Measurements from ENCODE around the gene LSMEM2.

LSMEM2 gene

GRCh38 chr3:50268276-50268675 is 10.6 kb upstream of the LSMEM2 start:
- no peak for TF ChIP-seq CTCF (IDR thresholded peaks at IDR 0.05; ENCODE audit: low read depth, low read length)
- no peak overlapping the region for H3K4me3 ChIP-seq (ENCODE audit: low read depth, low read length)

GRCh38 chr3:50268703-50269451 is 10.0 kb upstream of the LSMEM2 start, which contains the start of gene SEMA3B:
Gene SEMA3B (plus strand): TSS chr3:50269147. CDS start chr3:50269241, 94 bp downstream.
- Histone ChIP-seq H3K27me3 (ENCODE audit: insufficient read depth, low read depth, severe bottlenecking) (peaks cover 6% of the 10 kb centered on the region), H3K27ac (no peak within 1 kb of the TSS), H3K4me3 (ENCODE audit: low read depth, low read length) (no peak within 1 kb of the TSS), H3K36me3 (no peaks in the 10 kb centered on the region), H3K9me3 (ENCODE audit: severe bottlenecking) (no peaks in the 10 kb centered on the region)
- TF ChIP-seq CTCF (IDR thresholded peaks at IDR 0.05; ENCODE audit: low read depth, low read length): no peak
- no peak for DNase-seq

More at GRCh38 chr3:50268276-50268675, 10.6 kb upstream of the LSMEM2 start:
- Histone ChIP-seq H3K9me3 (ENCODE audit: severe bottlenecking) (no peaks in the 10 kb centered on the region), H3K27me3 (ENCODE audit: insufficient read depth, low read depth, severe bottlenecking) (peaks cover 4% of the 10 kb centered on the region), H3K27ac (no peak overlapping the region), H3K36me3 (no peaks in the 10 kb centered on the region)
- DNase-seq: no peak

GRCh38 chr3:50269460-50269859 is 9.4 kb upstream of the LSMEM2 start:
- H3K36me3 ChIP-seq: no peaks in the 10 kb centered on the region
- TF ChIP-seq CTCF (IDR thresholded peaks at IDR 0.05; ENCODE audit: low read depth, low read length): no peak
- no peaks in the 10 kb centered on the region for H3K9me3 ChIP-seq (ENCODE audit: severe bottlenecking)
- peaks cover 6% of the 10 kb centered on the region for H3K27me3 ChIP-seq (ENCODE audit: insufficient read depth, low read depth, severe bottlenecking)
- H3K27ac ChIP-seq: no peak overlapping the region
- DNase-seq: no peak
- H3K4me3 ChIP-seq (ENCODE audit: low read depth, low read length): no peak overlapping the region

DNA sequence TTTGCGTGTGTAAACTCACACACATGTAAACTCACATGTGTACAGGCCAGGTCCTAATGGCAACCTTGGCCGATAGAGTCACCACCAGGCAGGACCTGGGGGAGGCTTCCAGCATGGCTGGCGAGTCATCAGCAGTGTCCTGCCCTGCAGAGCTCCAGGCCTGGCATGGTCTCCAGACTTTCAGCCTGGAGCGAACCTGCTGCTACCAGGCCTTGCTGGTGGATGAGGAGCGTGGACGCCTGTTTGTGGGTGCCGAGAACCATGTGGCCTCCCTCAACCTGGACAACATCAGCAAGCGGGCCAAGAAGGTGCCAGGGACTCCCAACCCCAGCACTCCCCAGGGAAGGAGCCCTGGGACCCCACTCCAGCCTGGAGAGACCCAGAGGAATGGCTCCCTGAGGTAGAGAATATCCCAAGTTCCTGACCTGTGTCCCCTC is 8.9 kb upstream of the LSMEM2 start:
- no peak overlapping the region for H3K27ac ChIP-seq
- H3K27me3 ChIP-seq (ENCODE audit: insufficient read depth, low read depth, severe bottlenecking): peaks cover 6% of the 10 kb centered on the region
- no peak overlapping the region for H3K4me3 ChIP-seq (ENCODE audit: low read depth, low read length)

GRCh38 chr3:50270422-50271224 is 8.3 kb upstream of the LSMEM2 start:
- no peak overlapping the region for H3K27ac ChIP-seq
- no peak for TF ChIP-seq CTCF (IDR thresholded peaks at IDR 0.05; ENCODE audit: low read depth, low read length)
- no peaks in the 10 kb centered on the region for H3K9me3 ChIP-seq (ENCODE audit: severe bottlenecking)
- no peak for DNase-seq
- H3K36me3 ChIP-seq: no peaks in the 10 kb centered on the region
- H3K4me3 ChIP-seq (ENCODE audit: low read depth, low read length): no peak overlapping the region
- H3K27me3 ChIP-seq (ENCODE audit: insufficient read depth, low read depth, severe bottlenecking): peaks cover 6% of the 10 kb centered on the region

More for the DNA sequence above, 8.9 kb upstream of the LSMEM2 start:
- H3K9me3 ChIP-seq (ENCODE audit: severe bottlenecking): no peaks in the 10 kb centered on the region
- H3K36me3 ChIP-seq: no peaks in the 10 kb centered on the region
- no peak for DNase-seq
- TF ChIP-seq CTCF (IDR thresholded peaks at IDR 0.05; ENCODE audit: low read depth, low read length): no peak

Measured in WERI-Rb-1 (cell line).